Testis (tissue), 3 donors: ENCODE data around the gene SEMA3G. TPM values are rescaled to one million over a fixed set of nuclear protein-coding genes. Genes with fewer than 3 reads are reported as not detected.

ENCODE experiments used
- DNase-seq: peaks from one replicate; pipeline ENCODE4 v3.0.0-alpha.2; 2019
- H3K27ac ChIP-seq, 2 donors: fragments of 200-600 bp; sonication (generic); one replicate each; pipeline ENCODE4 v1.5.1; 2019
- H3K27me3 ChIP-seq: fragments of 200-600 bp; sonication (generic); one replicate; pipeline ENCODE4 v1.5.1; 2019
- H3K36me3 ChIP-seq: fragments of 200-600 bp; sonication (generic); one replicate; pipeline ENCODE4 v1.5.1; 2017; ENCODE audit warnings: low read depth; ENCODE audit errors: missing control alignments
- H3K4me1 ChIP-seq: fragments of 200-600 bp; sonication (generic); one replicate; pipeline ENCODE4 v1.5.1; 2019
- H3K4me3 ChIP-seq, 2 donors: fragments of 200-600 bp; sonication (generic); one replicate each; pipeline ENCODE4 v1.5.1; 2017 to 2019
- H3K9me3 ChIP-seq: fragments of 200-600 bp; sonication (generic); one replicate; pipeline ENCODE4 v1.5.1; 2017
- POLR2A ChIP-seq: fragments of 450-650 bp; IDR thresholded peaks from one replicate; pipeline ENCODE4 v1.6.1; 2017; ENCODE audit warnings: antibody characterized with exemption, mild to moderate bottlenecking, moderate library complexity
- WGBS, 2 donors: methylation state at CpG; one replicate each; pipeline ENCODE4 v1.1.5; 2018; 5-methylcytosine and 5-hydroxymethylcytosine counted together
- intact Hi-C: fragments of 100-400 bp; cut with DNase I; formaldehyde crosslinking; loops from one replicate; pipeline ENCODE4 v1.15.1; 2023; ENCODE audit warnings: low total_unique reads
- polyA plus RNA-seq: library from polyadenylated mRNA; stranded (reverse); fragments of 350-450 nt; fragmentation: Illumina TruSeq; extraction: RNeasy Lipid Tissue Mini Kit (QIAGEN cat#74804); gene quantifications from one replicate; pipeline ENCODE4 v1.2.3, GENCODE V29; 2014; ENCODE audit warnings: low read depth, low replicate concordance; ENCODE audit not compliant: insufficient read depth
- total RNA-seq, 2 donors: library from RNA; depleted of rRNA; stranded (reverse); fragments of >200 nt; gene quantifications; one replicate each; pipeline ENCODE4 v1.2.3, GENCODE V29; 2016
- TF ChIP-seq, protein P1 (sequence below), 3 experiments: fragments of 450-650 bp in 2 of 3; fragments of 200-600 bp in 1 of 3; sonication (generic) in 1 of 3; IDR thresholded peaks; one replicate each; pipeline ENCODE4 v1.5.1; 2016 to 2019; ENCODE audit warnings: antibody characterized with exemption in 3 of 3, mild to moderate bottlenecking in 2 of 3, moderate library complexity in 1 of 3

Gene SEMA3G
- total and polyA plus RNA-seq, 3 donors from 2014 or later, result 1.7 to 3.1 (median 2.1) TPM

DNA sequence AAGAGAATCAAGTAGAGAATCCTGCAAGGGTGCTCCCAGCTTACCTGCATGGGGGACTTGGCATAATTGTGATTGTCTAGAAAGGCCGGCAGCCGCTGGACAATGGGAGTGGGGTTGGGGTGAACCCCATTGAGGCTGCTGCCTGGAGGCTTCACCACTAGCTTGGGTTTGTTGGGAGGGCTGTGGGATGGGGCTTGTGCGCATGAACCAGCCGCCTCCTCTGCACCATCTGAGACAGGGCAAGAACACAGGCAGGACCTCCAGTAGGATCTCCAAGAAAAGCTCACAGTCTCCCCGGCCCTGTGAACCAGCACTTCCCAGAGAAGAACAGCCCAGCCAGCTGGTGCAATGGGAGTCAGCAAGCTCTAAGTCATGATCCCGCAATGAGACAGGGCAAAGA, 39.8 kb downstream of the SEMA3G start:
- intact Hi-C loops, result no loop called here
- Histone ChIP-seq H3K27me3 (no peaks in the 10 kb centered on the region), H3K36me3 (no peaks in the 10 kb centered on the region), H3K4me1 (peaks cover 13% of the 10 kb centered on the region), H3K27ac (no peak overlapping the region), H3K4me3 (no peak overlapping the region), H3K9me3 (no peaks in the 10 kb centered on the region)
- WGBS, 2 donors, result 87 to 94% methylated on average over 4 to 6 of the region's 6 CpGs
- TF ChIP-seq POLR2A, result no peak
- TF ChIP-seq, protein P1, sequence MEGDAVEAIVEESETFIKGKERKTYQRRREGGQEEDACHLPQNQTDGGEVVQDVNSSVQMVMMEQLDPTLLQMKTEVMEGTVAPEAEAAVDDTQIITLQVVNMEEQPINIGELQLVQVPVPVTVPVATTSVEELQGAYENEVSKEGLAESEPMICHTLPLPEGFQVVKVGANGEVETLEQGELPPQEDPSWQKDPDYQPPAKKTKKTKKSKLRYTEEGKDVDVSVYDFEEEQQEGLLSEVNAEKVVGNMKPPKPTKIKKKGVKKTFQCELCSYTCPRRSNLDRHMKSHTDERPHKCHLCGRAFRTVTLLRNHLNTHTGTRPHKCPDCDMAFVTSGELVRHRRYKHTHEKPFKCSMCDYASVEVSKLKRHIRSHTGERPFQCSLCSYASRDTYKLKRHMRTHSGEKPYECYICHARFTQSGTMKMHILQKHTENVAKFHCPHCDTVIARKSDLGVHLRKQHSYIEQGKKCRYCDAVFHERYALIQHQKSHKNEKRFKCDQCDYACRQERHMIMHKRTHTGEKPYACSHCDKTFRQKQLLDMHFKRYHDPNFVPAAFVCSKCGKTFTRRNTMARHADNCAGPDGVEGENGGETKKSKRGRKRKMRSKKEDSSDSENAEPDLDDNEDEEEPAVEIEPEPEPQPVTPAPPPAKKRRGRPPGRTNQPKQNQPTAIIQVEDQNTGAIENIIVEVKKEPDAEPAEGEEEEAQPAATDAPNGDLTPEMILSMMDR (IDR thresholded peaks at IDR 0.05), result no peak
- DNase-seq, result no peak

DNA sequence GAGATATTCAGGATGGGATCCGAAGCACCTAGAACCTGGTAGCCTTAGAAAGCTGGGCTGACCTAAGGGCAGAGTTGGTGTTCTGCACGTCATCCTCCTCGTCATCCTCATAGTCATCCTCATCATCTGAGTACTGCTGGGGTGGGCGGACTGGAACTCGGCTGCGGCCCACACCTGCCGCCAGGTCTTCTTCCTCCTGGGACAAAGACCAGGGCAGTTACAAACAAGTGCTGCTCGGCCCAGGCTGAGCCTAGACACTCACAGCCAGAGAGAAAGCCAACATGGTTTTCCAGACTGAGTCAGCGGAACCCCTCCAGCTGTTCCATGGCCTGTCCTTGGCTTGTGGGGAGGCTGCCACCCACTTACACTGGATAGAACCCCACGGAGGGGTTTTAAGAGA, 40.5 kb downstream of the SEMA3G start:
- Histone ChIP-seq H3K4me3 (no peak overlapping the region), H3K36me3 (no peaks in the 10 kb centered on the region), H3K27ac (no peak overlapping the region), H3K4me1 (peaks cover 13% of the 10 kb centered on the region), H3K9me3 (no peaks in the 10 kb centered on the region), H3K27me3 (no peaks in the 10 kb centered on the region)
- WGBS, 2 donors, result 88 to 90% methylated on average over 10 of the region's 10 CpGs
- TF ChIP-seq, protein P1 (IDR thresholded peaks at IDR 0.05), result no peak
- no peak for TF ChIP-seq POLR2A
- no peak for DNase-seq
- intact Hi-C loops, result no loop called here

DNA sequence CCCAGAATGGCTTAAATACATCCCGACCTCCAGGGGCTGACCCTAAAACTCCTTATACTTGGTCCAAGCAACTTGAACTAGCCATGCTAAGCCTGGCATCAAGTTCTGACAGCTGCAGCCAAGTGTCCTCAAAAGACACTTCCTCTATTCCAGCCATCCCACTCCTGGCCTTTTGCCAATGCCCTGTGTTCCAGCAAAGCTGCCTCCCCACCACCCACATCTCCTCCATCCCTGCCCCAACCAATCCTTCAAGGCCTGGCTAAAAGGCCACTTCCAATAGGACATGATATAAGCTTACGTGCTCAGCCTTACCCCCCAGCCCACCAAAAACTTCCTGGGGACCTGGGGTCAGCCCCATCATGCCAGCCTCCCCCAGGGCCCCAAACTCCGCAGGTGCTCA, 40.9 kb downstream of the SEMA3G start:
- Histone ChIP-seq H3K27me3 (no peaks in the 10 kb centered on the region), H3K27ac (no peak overlapping the region), H3K4me1 (peaks cover 9% of the 10 kb centered on the region), H3K9me3 (no peaks in the 10 kb centered on the region), H3K4me3 (no peak overlapping the region), H3K36me3 (no peaks in the 10 kb centered on the region)
- TF ChIP-seq, protein P1 (IDR thresholded peaks at IDR 0.05), result no peak
- no peak for TF ChIP-seq POLR2A
- intact Hi-C loops, result no loop called here
- WGBS, 2 donors, result 89 to 91% methylated on average over 3 of the region's 3 CpGs
- no peak for DNase-seq

DNA sequence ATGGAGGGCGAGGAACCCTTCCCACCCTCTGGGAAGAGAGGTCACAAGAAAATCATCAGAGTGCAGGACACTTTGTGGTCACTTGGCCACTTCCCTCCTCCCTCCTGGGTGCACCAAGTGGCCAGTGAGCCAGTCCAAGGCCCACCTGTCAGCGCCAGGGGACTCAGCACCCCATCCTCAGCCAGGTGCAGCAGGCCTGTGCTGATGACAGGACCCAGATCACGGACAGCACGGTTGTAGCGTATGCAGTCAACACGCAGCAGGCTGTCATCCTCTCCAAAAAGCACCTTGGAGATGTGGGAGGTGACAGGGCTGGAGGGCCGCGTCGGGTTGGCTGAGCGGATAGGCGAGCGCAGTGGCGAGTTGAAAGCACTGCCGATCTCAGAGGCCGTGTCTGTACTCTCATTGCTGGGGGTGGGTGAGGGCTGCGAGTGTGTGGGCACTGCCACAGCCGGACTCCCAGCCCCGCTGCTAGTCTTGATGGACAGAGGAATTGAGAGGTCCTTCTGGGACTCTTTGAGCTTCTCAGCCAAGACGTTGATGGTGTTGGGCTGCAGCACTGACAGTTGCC, 41.5 kb downstream of the SEMA3G start:
- intact Hi-C loops, result no loop called here
- TF ChIP-seq, protein P1 (IDR thresholded peaks at IDR 0.05), result no peak
- no peak for TF ChIP-seq POLR2A
- no peaks in the 10 kb centered on the region for H3K27me3 ChIP-seq
- 96% methylated on average over 16 to 19 of the region's 19 CpGs for WGBS, 2 donors
- no peak overlapping the region for H3K27ac ChIP-seq
- H3K4me1 ChIP-seq, result peaks cover 3% of the 10 kb centered on the region
- no peak for DNase-seq
- H3K36me3 ChIP-seq, result no peaks in the 10 kb centered on the region
- no peaks in the 10 kb centered on the region for H3K9me3 ChIP-seq
- no peak overlapping the region for H3K4me3 ChIP-seq

DNA sequence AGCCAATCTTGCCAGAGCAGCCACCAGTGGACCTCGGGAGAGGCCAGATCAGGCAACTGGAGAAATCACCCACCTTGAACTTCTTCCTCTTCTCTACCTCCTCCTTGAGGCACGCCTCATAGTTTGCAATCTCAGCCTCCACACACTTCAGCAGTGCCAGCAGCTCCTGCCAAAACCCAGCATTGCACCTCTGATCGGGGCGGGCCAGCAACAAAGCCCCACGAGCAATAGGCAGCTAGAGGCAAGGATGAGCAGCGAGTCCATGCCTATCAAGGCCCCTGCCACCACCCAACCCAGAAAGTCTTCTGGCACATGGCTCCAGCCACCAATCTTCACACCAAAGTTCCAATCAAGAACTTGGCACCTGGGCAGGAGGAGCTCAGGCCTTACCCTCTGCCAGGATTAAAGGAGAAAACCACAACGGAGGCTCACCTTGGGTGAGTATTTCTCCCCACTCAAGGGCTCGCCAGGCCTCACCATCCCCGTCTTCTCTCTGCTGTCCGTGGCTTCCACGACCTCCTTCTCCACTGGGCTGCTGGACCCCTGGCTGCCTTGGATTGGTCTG, 42.1 kb downstream of the SEMA3G start:
- Histone ChIP-seq H3K4me1 (no peaks in the 10 kb centered on the region), H3K36me3 (no peaks in the 10 kb centered on the region), H3K9me3 (no peaks in the 10 kb centered on the region), H3K27me3 (no peaks in the 10 kb centered on the region), H3K27ac (no peak overlapping the region), H3K4me3 (no peak overlapping the region)
- no peak for DNase-seq
- intact Hi-C loops, result no loop called here
- TF ChIP-seq POLR2A, result no peak
- TF ChIP-seq, protein P1 (IDR thresholded peaks at IDR 0.05), result no peak
- 94 to 96% methylated on average over 10 to 11 of the region's 11 CpGs for WGBS, 2 donors
